ENCODE data around the gene SOCS1. TPM values are rescaled to one million over a fixed set of nuclear protein-coding genes. Genes with fewer than 3 reads are reported as not detected.

The SOCS1 gene
- total RNA-seq, 2 experiments from 2014 or later, result 71.3 to 71.4 TPM

- H3K4me3 Mint-ChIP-seq, result peak overlapping the region; percentile 82
- ChIA-PET POLR2A (interaction anchor here (1.0 to 3.7 kb wide), 7 partner anchors 14 to 72 kb away, joined by 3 to 47 read pairs (median 11); partner anchors contain the start of gene SOCS1), CTCF (interaction anchor here (0.9 to 2.5 kb wide), 8 partner anchors 38 to 333 kb away, joined by 3 to 14 read pairs (median 4); partner anchors contain the start of gene SOCS1)
- Histone ChIP-seq H3K4me3 (ENCODE audit: low read length) (peak overlapping the region; percentile 42), H3K4me1 (ENCODE audit: insufficient read depth, low read length) (peaks cover 24% of the 10 kb centered on the region), H3K27me3 (ENCODE audit: control insufficient read depth in 1 of 2, insufficient read depth in 2 of 2, low read length in 2 of 2) (peaks cover 0 to 3% of the 10 kb centered on the region in 2 experiments), H3K9me3 (ENCODE audit: control insufficient read depth in 1 of 2, insufficient read depth in 1 of 2, low read length in 2 of 2) (no peaks in the 10 kb centered on the region), H3K27ac (ENCODE audit: low read depth in 1 of 2, low read length in 2 of 2) (no peak overlapping the region), H3K36me3 (ENCODE audit: insufficient read depth, low read length) (no peaks in the 10 kb centered on the region)
- H3K27me3 Mint-ChIP-seq, result no peaks in the 10 kb centered on the region
- intact Hi-C loops (cut with DNase I, micrococcal nuclease), result loop anchor here (1.0 to 5.0 kb wide), 3 partner anchors 40 to 326 kb away; partner anchors contain the start of gene SOCS1 (in 1 of the 2)
- peaks cover 33% of the 10 kb centered on the region for H3K4me1 Mint-ChIP-seq (ENCODE audit: low read depth)
- no peaks in the 10 kb centered on the region for H3K9me3 Mint-ChIP-seq
- peak; percentile 3 for ATAC-seq (ENCODE audit: poor library complexity)
- peak overlapping the region; percentile 73 for H3K27ac Mint-ChIP-seq
- peak in 1 of 14 experiments; percentile 15 for DNase-seq
- no peaks in the 10 kb centered on the region for H3K36me3 Mint-ChIP-seq (ENCODE audit: low read depth)
- TF ChIP-seq, protein P1, sequence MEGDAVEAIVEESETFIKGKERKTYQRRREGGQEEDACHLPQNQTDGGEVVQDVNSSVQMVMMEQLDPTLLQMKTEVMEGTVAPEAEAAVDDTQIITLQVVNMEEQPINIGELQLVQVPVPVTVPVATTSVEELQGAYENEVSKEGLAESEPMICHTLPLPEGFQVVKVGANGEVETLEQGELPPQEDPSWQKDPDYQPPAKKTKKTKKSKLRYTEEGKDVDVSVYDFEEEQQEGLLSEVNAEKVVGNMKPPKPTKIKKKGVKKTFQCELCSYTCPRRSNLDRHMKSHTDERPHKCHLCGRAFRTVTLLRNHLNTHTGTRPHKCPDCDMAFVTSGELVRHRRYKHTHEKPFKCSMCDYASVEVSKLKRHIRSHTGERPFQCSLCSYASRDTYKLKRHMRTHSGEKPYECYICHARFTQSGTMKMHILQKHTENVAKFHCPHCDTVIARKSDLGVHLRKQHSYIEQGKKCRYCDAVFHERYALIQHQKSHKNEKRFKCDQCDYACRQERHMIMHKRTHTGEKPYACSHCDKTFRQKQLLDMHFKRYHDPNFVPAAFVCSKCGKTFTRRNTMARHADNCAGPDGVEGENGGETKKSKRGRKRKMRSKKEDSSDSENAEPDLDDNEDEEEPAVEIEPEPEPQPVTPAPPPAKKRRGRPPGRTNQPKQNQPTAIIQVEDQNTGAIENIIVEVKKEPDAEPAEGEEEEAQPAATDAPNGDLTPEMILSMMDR (IDR thresholded peaks at IDR 0.05), result no peak
These were observed 40.9 kb upstream of the SOCS1 start for GRCh38 chr16:11296706-11297491.

GRCh38 chr16:11296351-11296705 is 40.3 kb upstream of the SOCS1 start:
- intact Hi-C loops (cut with DNase I, micrococcal nuclease), result loop anchor here (2.0 to 5.0 kb wide), 2 partner anchors 39 to 326 kb away; partner anchors contain the start of gene SOCS1 (in 1 of the 2)
- Histone ChIP-seq H3K4me1 (ENCODE audit: insufficient read depth, low read length) (peaks cover 24% of the 10 kb centered on the region), H3K27me3 (ENCODE audit: control insufficient read depth in 1 of 2, insufficient read depth in 2 of 2, low read length in 2 of 2) (peaks cover 0 to 3% of the 10 kb centered on the region in 2 experiments), H3K27ac (ENCODE audit: low read depth in 1 of 2, low read length in 2 of 2) (no peak overlapping the region), H3K36me3 (ENCODE audit: insufficient read depth, low read length) (no peaks in the 10 kb centered on the region), H3K9me3 (ENCODE audit: control insufficient read depth in 1 of 2, insufficient read depth in 1 of 2, low read length in 2 of 2) (no peaks in the 10 kb centered on the region), H3K4me3 (ENCODE audit: low read length) (no peak overlapping the region)
- no peak overlapping the region for H3K4me3 Mint-ChIP-seq
- H3K27me3 Mint-ChIP-seq, result no peaks in the 10 kb centered on the region
- TF ChIP-seq, protein P1 (IDR thresholded peaks at IDR 0.05), result no peak
- ATAC-seq (ENCODE audit: poor library complexity) (no peak), DNase-seq (no peak)
- ChIA-PET CTCF (interaction anchor here (1.0 to 2.5 kb wide), 2 partner anchors 60 to 75 kb away, joined by 3 to 9 read pairs; no protein-coding TSS in a partner anchor), POLR2A (interaction anchor here (3.3 to 3.7 kb wide), 2 partner anchors 14 to 41 kb away, joined by 29 to 47 read pairs; partner anchors contain the start of gene SOCS1)
- H3K36me3 Mint-ChIP-seq (ENCODE audit: low read depth), result no peaks in the 10 kb centered on the region
- no peaks in the 10 kb centered on the region for H3K9me3 Mint-ChIP-seq
- H3K4me1 Mint-ChIP-seq (ENCODE audit: low read depth), result peaks cover 33% of the 10 kb centered on the region
- no peak overlapping the region for H3K27ac Mint-ChIP-seq

DNA sequence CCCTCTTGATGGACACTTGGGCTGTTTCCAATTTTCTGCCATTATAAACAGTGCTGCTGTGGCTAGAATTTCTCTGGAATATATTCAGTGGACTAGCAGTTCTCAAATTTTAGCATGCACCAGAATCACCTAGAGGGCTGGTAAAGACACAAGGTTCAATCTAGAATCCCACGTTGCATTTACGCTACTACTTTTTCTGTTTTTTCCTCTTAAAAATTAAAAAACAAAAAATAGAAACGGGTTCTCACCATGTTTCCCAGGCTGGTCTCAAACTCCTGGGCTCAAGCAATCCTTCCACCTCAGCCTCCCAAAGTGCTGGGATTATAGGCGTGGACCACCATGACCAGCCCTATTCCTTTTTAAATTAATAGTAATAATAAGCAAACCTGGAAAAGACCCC is 39.7 kb upstream of the SOCS1 start:
- TF ChIP-seq, protein P1 (IDR thresholded peaks at IDR 0.05), result no peak
- no peak overlapping the region for H3K27ac Mint-ChIP-seq
- ChIA-PET POLR2A (no interaction called here), CTCF (no interaction called here)
- Histone ChIP-seq H3K27me3 (ENCODE audit: control insufficient read depth in 1 of 2, insufficient read depth in 2 of 2, low read length in 2 of 2) (peaks cover 0 to 3% of the 10 kb centered on the region in 2 experiments), H3K4me1 (ENCODE audit: insufficient read depth, low read length) (peaks cover 24% of the 10 kb centered on the region), H3K9me3 (ENCODE audit: control insufficient read depth in 1 of 2, insufficient read depth in 1 of 2, low read length in 2 of 2) (no peaks in the 10 kb centered on the region), H3K4me3 (ENCODE audit: low read length) (no peak overlapping the region), H3K27ac (ENCODE audit: low read depth in 1 of 2, low read length in 2 of 2) (no peak overlapping the region), H3K36me3 (ENCODE audit: insufficient read depth, low read length) (no peaks in the 10 kb centered on the region)
- H3K27me3 Mint-ChIP-seq, result no peaks in the 10 kb centered on the region
- H3K4me3 Mint-ChIP-seq, result no peak overlapping the region
- no peaks in the 10 kb centered on the region for H3K9me3 Mint-ChIP-seq
- H3K4me1 Mint-ChIP-seq (ENCODE audit: low read depth), result peaks cover 33% of the 10 kb centered on the region
- DNase-seq (no peak), ATAC-seq (ENCODE audit: poor library complexity) (no peak)
- no peaks in the 10 kb centered on the region for H3K36me3 Mint-ChIP-seq (ENCODE audit: low read depth)
- intact Hi-C loops (cut with DNase I, micrococcal nuclease), result loop anchor here (2.0 to 5.0 kb wide), 2 partner anchors 38 to 325 kb away; partner anchors contain the start of gene SOCS1 (in 1 of the 2)

Data from CD4-positive, alpha-beta T cell (primary cell).